ENCODE measurements around the gene PI4KA.

PI4KA gene

GRCh38 chr22:20773793-20774212 is 84.8 kb downstream of the PI4KA start, which contains the start of gene SERPIND1:
Gene SERPIND1, plus strand, starts transcription at chr22:20774113. Its CDS starts 5,200 bp downstream, at chr22:20779313.
- TF ChIP-seq ZFX (IDR thresholded peaks at IDR 0.05): no peak
- TF ChIP-seq, protein P1, sequence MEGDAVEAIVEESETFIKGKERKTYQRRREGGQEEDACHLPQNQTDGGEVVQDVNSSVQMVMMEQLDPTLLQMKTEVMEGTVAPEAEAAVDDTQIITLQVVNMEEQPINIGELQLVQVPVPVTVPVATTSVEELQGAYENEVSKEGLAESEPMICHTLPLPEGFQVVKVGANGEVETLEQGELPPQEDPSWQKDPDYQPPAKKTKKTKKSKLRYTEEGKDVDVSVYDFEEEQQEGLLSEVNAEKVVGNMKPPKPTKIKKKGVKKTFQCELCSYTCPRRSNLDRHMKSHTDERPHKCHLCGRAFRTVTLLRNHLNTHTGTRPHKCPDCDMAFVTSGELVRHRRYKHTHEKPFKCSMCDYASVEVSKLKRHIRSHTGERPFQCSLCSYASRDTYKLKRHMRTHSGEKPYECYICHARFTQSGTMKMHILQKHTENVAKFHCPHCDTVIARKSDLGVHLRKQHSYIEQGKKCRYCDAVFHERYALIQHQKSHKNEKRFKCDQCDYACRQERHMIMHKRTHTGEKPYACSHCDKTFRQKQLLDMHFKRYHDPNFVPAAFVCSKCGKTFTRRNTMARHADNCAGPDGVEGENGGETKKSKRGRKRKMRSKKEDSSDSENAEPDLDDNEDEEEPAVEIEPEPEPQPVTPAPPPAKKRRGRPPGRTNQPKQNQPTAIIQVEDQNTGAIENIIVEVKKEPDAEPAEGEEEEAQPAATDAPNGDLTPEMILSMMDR (conservative IDR thresholded peaks at IDR 0.05): no peak
- peak within 1 kb of the TSS; percentile 12 for H3K27ac ChIP-seq

- no peak overlapping the region for H3K27ac ChIP-seq
- TF ChIP-seq, protein P1 (conservative IDR thresholded peaks at IDR 0.05): no peak; the same call in 1 of the 2 replicates
- TF ChIP-seq ZFX (IDR thresholded peaks at IDR 0.05): no peak
Measured at GRCh38 chr22:20771918-20772625, 86.5 kb downstream of the PI4KA start.

DNA sequence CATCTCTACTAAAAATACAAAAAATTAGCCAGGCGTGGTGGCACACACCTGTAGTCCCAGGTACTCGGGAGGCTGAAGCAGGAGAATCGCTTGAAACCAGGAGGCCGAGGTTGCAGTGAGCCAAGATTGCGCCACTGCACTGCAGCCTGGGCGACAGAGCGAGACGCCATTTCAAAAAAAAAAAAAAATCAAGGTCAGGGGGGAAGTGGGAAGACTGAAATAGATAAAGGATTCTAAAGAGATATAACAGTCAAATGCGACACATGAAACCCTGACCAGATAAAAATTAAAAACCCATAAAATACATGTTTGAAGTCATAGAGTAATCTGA is 89.2 kb downstream of the PI4KA start:
- peak overlapping the region; percentile 19 for H3K27ac ChIP-seq

DNA sequence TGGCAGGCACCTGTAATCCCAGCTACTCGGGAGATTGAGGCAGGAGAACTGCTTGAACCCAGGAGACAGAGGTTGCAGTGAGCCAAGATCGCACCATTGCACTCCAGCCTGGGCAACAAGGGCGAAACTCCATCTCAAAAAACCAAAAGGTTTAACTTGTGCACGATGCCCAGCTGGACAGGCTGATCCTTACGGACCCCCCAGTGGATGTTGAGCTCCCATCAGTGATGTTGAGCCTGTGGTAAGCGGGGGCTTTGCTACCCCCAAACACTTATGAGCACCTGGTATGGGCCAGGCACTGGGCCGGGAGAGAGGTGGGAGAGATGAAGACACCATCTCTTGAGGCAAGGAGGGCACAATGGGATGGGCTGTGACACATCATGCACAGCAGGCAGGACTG is 92.1 kb downstream of the PI4KA start:
- TF ChIP-seq, protein P1 (conservative IDR thresholded peaks at IDR 0.05): no peak
- no peak overlapping the region for H3K27ac ChIP-seq

DNA sequence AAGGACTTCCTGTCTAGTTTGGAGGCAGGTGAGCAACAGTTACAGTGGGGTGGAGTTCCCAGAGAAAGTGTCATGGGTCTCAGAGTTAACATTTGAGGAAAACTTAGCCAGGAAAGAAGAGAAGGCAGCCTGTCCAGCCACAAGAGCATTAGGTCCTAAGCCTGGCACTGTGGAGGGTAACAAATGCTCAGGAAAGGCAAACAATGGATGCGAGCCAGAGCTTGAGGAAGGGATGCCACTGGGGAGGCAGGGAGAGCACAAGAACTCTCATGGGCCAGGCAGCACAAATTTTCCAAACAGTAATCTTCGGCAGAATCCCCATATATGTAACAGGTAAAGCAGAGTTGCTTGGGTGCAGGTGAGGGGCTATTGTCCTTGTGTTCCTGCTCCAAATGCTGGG is 92.7 kb downstream of the PI4KA start:
- no peak for TF ChIP-seq ZFX (IDR thresholded peaks at IDR 0.05)
- TF ChIP-seq, protein P1 (conservative IDR thresholded peaks at IDR 0.05): no peak

DNA sequence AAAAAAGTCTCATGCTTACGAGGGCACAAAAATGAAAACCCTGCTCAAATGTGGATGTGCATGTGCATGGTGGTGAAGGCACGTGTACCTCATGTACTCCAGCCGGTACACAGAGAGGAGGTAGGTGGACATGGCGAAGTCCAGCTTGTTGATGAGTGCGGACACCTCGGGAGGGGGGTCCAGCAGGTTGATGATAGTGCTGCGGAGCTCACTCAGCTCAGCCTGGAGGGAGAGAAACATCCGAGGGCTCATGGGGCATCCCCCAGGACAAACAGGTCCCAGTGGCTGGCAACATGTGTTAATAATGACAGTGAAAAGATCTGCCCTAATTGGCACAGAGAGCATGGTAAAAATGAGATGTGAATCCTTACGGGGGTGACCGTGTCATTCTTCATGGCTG is 93.9 kb downstream of the PI4KA start:
- TF ChIP-seq ZFX (IDR thresholded peaks at IDR 0.05): no peak
- TF ChIP-seq, protein P1 (conservative IDR thresholded peaks at IDR 0.05): no peak
- no peak overlapping the region for H3K27ac ChIP-seq

More for the DNA sequence above, 92.7 kb downstream of the PI4KA start:
- H3K27ac ChIP-seq: peak overlapping the region; percentile 1; the same call in 1 of the 2 replicates

DNA sequence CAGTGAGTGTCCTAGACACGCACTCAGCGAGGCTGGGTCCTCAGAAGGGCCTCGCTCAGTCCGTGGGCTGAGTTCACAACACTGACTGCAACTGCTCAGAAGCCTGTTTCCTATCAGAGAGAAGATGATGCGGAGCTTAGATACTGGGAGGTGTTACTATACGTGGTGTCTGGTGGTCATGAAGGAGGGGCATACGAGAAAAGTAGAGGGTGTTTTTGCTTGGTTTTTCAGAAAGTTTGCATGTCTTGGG is 94.2 kb downstream of the PI4KA start:
- TF ChIP-seq, protein P1 (conservative IDR thresholded peaks at IDR 0.05): no peak
- TF ChIP-seq ZFX (IDR thresholded peaks at IDR 0.05): no peak
- H3K27ac ChIP-seq: no peak overlapping the region

All from C4-2B (cell line).